ENCODE data around the gene APOOL. TPM values are rescaled to one million over a fixed set of nuclear protein-coding genes. Genes with fewer than 3 reads are reported as not detected.

Gene APOOL
- total RNA-seq, 1 donor from 2014 or later = 2.9 TPM

GRCh38 chrX:85024044-85024443 lies 20.4 kb downstream of the APOOL start:
- H3K27me3 ChIP-seq (ENCODE audit: control insufficient read depth, insufficient read depth, low read length) = no peaks in the 10 kb centered on the region
- TF ChIP-seq CTCF (IDR thresholded peaks at IDR 0.05; ENCODE audit: insufficient read depth, low read length, severe bottlenecking) = no peak
- DNase-seq (ENCODE audit: low read depth) = no peak
- H3K4me3 ChIP-seq (ENCODE audit: low read depth, low read length) = no peak overlapping the region
- FAIRE-seq = no peak
- H3K36me3 ChIP-seq (ENCODE audit: control insufficient read depth, insufficient read depth, low read length) = no peaks in the 10 kb centered on the region

- no peak for DNase-seq (ENCODE audit: low read depth)
- H3K4me3 ChIP-seq (ENCODE audit: low read depth, low read length) = no peak overlapping the region
- no peak for TF ChIP-seq CTCF (IDR thresholded peaks at IDR 0.05; ENCODE audit: insufficient read depth, low read length, severe bottlenecking)
- no peaks in the 10 kb centered on the region for H3K36me3 ChIP-seq (ENCODE audit: control insufficient read depth, insufficient read depth, low read length)
- no peaks in the 10 kb centered on the region for H3K27me3 ChIP-seq (ENCODE audit: control insufficient read depth, insufficient read depth, low read length)
- no peak for FAIRE-seq
Measured at GRCh38 chrX:85024562-85024961, 20.9 kb downstream of the APOOL start.

GRCh38 chrX:85026170-85026569 lies 22.5 kb downstream of the APOOL start:
- TF ChIP-seq CTCF (IDR thresholded peaks at IDR 0.05; ENCODE audit: insufficient read depth, low read length, severe bottlenecking) = no peak
- FAIRE-seq (no peak), DNase-seq (ENCODE audit: low read depth) (no peak)
- H3K4me3 ChIP-seq (ENCODE audit: low read depth, low read length) = no peak overlapping the region
- no peaks in the 10 kb centered on the region for H3K27me3 ChIP-seq (ENCODE audit: control insufficient read depth, insufficient read depth, low read length)
- no peaks in the 10 kb centered on the region for H3K36me3 ChIP-seq (ENCODE audit: control insufficient read depth, insufficient read depth, low read length)

- FAIRE-seq = no peak
- no peak overlapping the region for H3K4me3 ChIP-seq (ENCODE audit: low read depth, low read length)
- no peak for DNase-seq (ENCODE audit: low read depth)
- H3K36me3 ChIP-seq (ENCODE audit: control insufficient read depth, insufficient read depth, low read length) = no peaks in the 10 kb centered on the region
- no peak for TF ChIP-seq CTCF (IDR thresholded peaks at IDR 0.05; ENCODE audit: insufficient read depth, low read length, severe bottlenecking)
- no peaks in the 10 kb centered on the region for H3K27me3 ChIP-seq (ENCODE audit: control insufficient read depth, insufficient read depth, low read length)
Measured at GRCh38 chrX:85029043-85029442, 25.4 kb downstream of the APOOL start.

- no peaks in the 10 kb centered on the region for H3K36me3 ChIP-seq (ENCODE audit: control insufficient read depth, insufficient read depth, low read length)
- H3K4me3 ChIP-seq (ENCODE audit: low read depth, low read length) = no peak overlapping the region
- no peak for TF ChIP-seq CTCF (IDR thresholded peaks at IDR 0.05; ENCODE audit: insufficient read depth, low read length, severe bottlenecking)
- no peaks in the 10 kb centered on the region for H3K27me3 ChIP-seq (ENCODE audit: control insufficient read depth, insufficient read depth, low read length)
- no peak for FAIRE-seq
- no peak for DNase-seq (ENCODE audit: low read depth)
Measured at GRCh38 chrX:85031505-85031904, 27.8 kb downstream of the APOOL start.

- no peak overlapping the region for H3K4me3 ChIP-seq (ENCODE audit: low read depth, low read length)
- H3K36me3 ChIP-seq (ENCODE audit: control insufficient read depth, insufficient read depth, low read length) = no peaks in the 10 kb centered on the region
- TF ChIP-seq CTCF (IDR thresholded peaks at IDR 0.05; ENCODE audit: insufficient read depth, low read length, severe bottlenecking) = no peak
- H3K27me3 ChIP-seq (ENCODE audit: control insufficient read depth, insufficient read depth, low read length) = no peaks in the 10 kb centered on the region
- FAIRE-seq = no peak
- DNase-seq (ENCODE audit: low read depth) = peak; percentile 0
Measured at GRCh38 chrX:85037114-85037513, 33.4 kb downstream of the APOOL start.
